HG03103 (cell line): ENCODE data around the gene SENP7.
"Not testable (repeated sequence)": the region's sequence is repeated elsewhere in the genome, so short reads cannot be mapped to it uniquely, and the experiment has no call there.

Experiments used
- ATAC-seq: cut with Tn5 transposase; IDR thresholded peaks from one replicate; pipeline ENCODE4 v1.9.1; 2021; ENCODE audit warnings: low read depth; ENCODE audit not compliant: unreplicated experiment

SENP7 gene

GRCh38 chr3:101458387-101458786, 54.6 kb downstream of the SENP7 start:
- ATAC-seq = no peak

- no peak for ATAC-seq
Measured at GRCh38 chr3:101454629-101455028, 58.4 kb downstream of the SENP7 start.

GRCh38 chr3:101453961-101454360, 59.1 kb downstream of the SENP7 start:
- ATAC-seq = no peak

DNA sequence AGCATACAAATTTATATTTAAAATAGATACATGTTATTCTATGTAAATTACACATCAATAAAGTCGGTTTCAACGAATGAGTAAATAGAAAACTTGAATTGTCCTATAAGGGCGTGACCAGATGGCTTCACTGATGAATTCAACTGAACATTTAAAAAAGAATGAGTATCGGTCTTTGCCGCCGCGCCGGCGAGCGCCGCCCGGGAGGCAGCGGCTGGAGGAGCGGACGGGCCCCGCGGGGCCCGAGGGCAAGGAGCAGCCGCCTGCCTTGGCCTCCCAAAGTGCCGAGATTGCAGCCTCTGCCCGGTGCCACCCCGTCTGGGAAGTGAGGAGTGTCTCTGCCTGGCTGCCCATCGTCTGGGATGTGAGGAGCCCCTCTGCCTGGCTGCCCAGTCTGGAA, 74.4 kb downstream of the SENP7 start:
- not testable (repeated sequence) for ATAC-seq

DNA sequence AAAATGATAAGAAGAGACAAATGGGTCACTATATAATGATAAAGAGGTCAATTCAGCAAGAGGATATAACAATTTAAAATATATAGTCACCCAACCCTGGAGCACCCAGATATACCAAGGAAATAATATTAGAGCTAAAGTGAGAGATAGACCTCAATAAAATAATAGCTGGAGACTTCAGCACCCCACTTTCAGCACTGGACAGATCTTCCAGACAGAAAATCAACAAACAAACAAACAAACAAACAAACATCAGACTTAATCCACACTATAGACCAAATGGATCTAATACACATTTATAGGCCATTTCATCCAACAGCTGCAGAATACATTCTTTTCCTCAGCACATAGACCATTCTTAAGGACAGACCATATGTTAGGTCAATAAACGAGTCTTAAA, 79.4 kb downstream of the SENP7 start:
- no peak for ATAC-seq

DNA sequence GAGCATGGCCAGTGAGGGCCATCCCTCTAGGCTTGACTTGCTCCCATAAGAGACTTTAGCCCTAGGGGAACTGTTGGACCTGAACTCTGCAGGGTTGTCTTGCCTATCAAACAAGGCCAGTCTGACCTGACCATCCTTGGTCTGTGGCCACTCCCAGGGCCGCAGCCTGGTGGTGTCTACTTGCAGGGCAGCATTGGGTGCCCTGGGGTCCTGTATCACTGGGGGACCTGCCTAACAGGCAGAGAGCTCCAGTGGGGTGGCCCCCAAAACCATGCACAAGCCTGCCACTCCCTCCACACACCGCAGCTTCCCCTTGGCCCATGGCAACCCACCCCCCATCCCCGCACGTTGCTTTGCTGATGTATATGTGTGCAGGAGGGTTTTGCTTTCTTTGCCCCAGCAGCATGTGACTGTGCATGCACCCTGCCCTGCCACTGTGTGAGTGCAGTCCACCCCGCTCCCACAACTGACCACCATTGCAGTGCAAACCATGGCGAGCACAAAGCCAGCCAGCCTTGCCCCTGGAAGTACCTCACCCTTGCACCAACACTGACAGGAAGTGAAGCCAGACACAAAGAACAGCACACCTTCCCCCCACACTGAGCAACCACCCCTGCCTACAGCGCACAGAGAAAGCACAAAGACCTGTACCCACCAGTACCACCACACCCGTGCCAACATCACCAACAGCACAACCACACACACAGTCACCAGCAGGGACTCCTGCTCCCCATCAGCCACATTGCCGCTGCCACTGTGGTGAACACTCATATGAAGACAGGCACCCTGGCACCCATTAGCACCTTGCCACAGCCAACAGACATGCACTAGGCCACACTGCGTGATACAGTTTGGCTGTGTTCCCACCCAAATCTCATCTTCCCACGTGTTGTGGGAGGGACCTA, 88.8 kb downstream of the SENP7 start:
- no peak for ATAC-seq

DNA sequence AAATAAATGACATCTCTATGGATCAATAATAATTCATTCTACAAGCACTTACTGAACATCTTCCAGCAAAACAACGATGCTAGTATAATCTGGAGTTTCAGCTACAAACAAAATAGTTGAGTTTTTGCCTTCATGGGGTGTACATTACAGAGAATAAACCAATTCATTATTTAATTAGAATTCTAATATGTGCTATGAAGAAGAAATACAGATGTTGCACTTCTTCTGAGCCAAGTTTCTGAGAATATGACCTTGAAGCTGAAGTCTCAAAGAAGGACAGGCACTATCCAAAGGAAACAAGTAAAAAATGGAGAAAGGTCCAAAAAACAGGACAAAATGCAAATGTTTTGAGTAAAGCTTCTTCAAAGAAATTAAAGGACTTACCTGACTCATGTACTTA, 94.2 kb downstream of the SENP7 start:
- no peak for ATAC-seq

DNA sequence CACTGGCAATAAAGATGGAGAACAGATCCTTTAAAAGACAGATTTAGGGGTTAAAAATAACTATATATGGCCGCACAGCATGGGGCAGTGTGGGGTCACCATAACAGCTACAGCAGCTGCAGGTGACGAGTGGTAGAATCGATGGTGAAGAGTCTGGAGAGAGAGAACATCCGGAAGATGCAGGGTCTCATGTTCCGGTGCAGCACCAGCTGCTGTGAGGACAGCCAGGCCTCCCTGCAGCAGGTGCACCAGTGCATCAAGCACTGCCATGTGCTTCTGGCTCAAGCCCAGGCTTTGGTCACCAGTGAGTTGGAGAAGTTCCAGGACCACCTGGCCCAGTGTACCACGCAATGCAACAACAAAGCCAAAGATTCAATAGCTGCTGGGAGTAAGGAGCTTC, 98.9 kb downstream of the SENP7 start:
- no peak for ATAC-seq

GRCh38 chr3:101413656-101414055, 99.4 kb downstream of the SENP7 start:
- ATAC-seq = no peak

- no peak for ATAC-seq
Measured at GRCh38 chr3:101391413-101391950, 121.5 kb downstream of the SENP7 start.

- no peak for ATAC-seq
Measured at GRCh38 chr3:101388706-101389105, 124.3 kb downstream of the SENP7 start.

DNA sequence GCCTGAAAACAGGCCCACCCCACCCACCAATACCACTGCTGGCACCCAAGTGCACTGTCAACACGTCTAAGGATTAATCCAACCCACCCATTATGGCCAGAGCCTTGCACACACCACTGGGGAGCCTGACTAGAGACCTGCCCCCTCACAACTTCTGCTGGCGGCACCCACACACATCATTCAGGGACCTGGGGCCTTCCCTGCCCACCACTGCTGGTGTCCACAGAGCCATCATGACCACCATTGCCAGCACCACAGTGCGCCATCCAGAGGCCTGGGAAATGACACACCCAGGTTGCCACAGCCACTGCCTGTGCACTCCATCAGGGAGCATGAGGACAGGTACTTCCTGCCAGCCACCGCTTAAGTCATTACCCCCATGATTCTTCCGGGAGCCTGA, 125.7 kb downstream of the SENP7 start:
- ATAC-seq = no peak

DNA sequence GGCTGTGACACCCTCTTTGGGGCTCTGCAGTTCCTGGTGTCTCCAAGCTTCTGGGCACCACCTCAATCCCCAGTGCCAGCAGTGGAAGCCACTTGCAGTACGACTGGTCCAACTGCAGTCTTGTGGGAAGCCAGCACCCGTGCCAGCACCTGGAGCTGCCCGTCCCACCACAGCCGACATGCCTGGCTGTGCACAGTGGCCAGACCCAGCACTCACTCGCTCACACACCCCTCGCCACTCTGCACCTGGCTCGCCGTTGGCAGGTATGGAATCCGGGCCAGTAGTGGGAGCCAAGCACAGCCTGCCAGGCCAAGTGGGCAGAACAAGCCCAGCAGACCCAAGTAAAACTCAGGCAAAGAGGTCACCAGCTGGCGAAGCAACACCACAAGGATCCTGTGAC, 128.6 kb downstream of the SENP7 start:
- ATAC-seq = no peak

DNA sequence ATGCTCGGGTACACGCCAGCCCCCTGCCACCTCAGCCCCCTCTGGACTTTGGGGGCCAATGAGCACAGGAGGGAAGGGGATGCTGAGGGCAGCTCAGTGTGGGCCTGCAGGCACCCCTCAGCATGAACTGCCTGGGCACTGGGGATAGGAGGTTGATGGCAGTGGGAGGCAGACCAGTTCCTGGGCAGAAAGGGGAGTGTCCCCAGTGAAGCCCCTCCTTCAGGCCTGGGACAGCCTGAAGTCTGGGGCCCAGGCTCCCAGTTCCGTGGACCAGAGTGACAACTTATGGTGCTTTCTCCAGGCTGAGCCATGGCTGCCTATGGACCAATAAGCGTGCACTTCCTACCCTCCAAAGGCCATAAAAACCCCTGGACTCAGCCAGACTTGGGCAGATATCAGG, 129.4 kb downstream of the SENP7 start:
- no peak for ATAC-seq

GRCh38 chr3:101383156-101383575, 129.8 kb downstream of the SENP7 start:
- ATAC-seq = no peak

- ATAC-seq = no peak
Measured at GRCh38 chr3:101381809-101382208, 131.2 kb downstream of the SENP7 start.

DNA sequence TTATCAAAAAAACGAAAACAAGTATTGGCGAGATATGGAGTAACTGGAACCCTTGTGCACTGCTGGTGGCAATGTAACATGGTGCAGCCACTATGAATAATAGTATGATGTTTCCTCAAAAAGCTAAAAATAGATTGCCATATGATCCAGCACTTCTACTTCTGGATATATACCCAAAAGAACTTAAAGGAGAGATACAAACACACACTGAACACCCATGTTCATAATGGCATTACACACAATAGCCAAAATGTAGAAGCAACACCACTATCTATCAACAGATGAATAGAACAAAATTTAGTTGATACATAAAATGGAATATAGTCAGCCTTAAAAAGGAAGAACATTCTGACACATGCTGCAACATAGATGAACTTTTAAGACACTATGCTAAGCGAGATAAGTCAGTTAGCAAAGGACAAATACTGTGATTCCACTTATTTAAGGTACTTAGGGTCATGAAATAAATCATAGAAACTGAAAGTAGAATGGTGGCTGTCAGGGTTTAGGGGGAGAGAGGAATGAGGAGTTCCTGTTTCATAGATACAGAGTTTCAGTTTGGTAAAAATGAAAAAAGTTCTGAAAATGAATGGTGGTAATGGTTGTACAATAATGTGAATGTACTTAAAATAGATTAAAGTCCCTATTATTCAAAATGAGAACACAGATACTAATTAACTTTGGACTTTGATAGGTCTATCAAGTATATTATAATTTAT, 133.2 kb downstream of the SENP7 start:
- peak; percentile 96 for ATAC-seq

GRCh38 chr3:101377796-101378195, 135.2 kb downstream of the SENP7 start:
- ATAC-seq = no peak

GRCh38 chr3:101377209-101377608, 135.8 kb downstream of the SENP7 start:
- no peak for ATAC-seq

- no peak for ATAC-seq
Measured at GRCh38 chr3:101375586-101375985, 137.4 kb downstream of the SENP7 start.

DNA sequence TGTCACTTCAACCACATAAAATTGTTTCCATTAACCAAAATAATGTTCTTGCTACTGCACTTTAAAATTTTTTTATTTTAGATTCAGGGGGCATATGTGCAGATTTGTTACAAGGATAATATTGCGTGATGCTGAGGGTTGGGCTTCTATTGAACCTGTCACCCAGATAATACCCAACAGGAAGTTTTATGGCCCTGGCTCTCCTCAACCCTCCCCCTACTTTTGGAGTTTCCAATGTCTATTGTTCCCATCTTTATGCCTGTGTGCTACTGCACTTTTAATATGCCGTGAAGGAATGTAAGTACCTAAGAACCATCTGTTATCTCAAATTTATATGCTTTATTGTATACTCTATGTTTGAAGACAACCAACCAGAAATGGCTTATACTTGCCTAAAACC, 150.6 kb downstream of the SENP7 start:
- no peak for ATAC-seq

DNA sequence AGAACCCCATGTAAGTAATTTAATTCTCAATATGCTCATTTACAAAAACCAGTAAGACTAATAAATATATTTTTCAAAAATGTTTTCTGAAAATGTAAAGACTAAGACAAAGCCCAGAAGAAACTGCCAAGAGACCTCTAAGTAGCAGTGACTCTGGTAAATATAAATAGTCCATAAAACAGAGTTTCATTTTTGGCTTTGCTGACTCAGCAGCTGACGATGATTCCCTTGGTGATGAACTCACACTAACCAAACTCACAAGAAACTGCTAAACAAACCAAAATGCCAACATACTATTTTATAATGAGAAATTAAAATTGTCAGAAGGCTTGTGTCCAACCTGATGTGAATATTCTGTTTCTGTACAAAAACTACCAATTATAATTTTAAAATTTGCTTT, 161.2 kb downstream of the SENP7 start:
- ATAC-seq = no peak
